Measurements from ENCODE around the gene GHITM. TPM values are rescaled to one million over a fixed set of nuclear protein-coding genes. Genes with fewer than 3 reads are reported as not detected.
"Not testable (repeated sequence)": the region's sequence is repeated elsewhere in the genome, so short reads cannot be mapped to it uniquely, and the experiment has no call there.

The GHITM gene
- total and polyA plus RNA-seq, 2 donors = 108 to 172 TPM

GRCh38 chr10:84158550-84158949 is 19.2 kb downstream of the GHITM start:
- no peak overlapping the region for H3K4me3 ChIP-seq (ENCODE audit: low read depth, low read length)
- no peak for DNase-seq (ENCODE audit: extremely low spot score)
- no peak overlapping the region for H3K27ac ChIP-seq (ENCODE audit: low read depth)
- H3K36me3 ChIP-seq (ENCODE audit: insufficient read depth) = no peaks in the 10 kb centered on the region
- H3K4me1 ChIP-seq (ENCODE audit: insufficient read depth) = no peaks in the 10 kb centered on the region
- 81% methylated on average over 4 of the region's 4 CpGs for WGBS

GRCh38 chr10:84159076-84159685 is 19.9 kb downstream of the GHITM start:
- DNase-seq (ENCODE audit: extremely low spot score) = no peak
- H3K27ac ChIP-seq (ENCODE audit: low read depth) = no peak overlapping the region
- 39% methylated on average over 9 of the region's 9 CpGs for WGBS

GRCh38 chr10:84160663-84161362 is 21.5 kb downstream of the GHITM start:
- H3K36me3 ChIP-seq (ENCODE audit: insufficient read depth) = no peaks in the 10 kb centered on the region
- H3K4me1 ChIP-seq (ENCODE audit: insufficient read depth) = no peaks in the 10 kb centered on the region
- no peak overlapping the region for H3K27ac ChIP-seq (ENCODE audit: low read depth)
- H3K4me3 ChIP-seq (ENCODE audit: low read depth, low read length) = no peak overlapping the region
- DNase-seq (ENCODE audit: extremely low spot score) = no peak
- WGBS = 43% methylated on average over 6 of the region's 6 CpGs

More at GRCh38 chr10:84159076-84159685, 19.9 kb downstream of the GHITM start:
- Histone ChIP-seq H3K36me3 (ENCODE audit: insufficient read depth) (no peaks in the 10 kb centered on the region), H3K4me1 (ENCODE audit: insufficient read depth) (no peaks in the 10 kb centered on the region), H3K4me3 (ENCODE audit: low read depth, low read length) (no peak overlapping the region)

GRCh38 chr10:84163996-84164395 is 24.7 kb downstream of the GHITM start:
- Histone ChIP-seq H3K4me1 (ENCODE audit: insufficient read depth) (no peaks in the 10 kb centered on the region), H3K4me3 (ENCODE audit: low read depth, low read length) (no peak overlapping the region), H3K36me3 (ENCODE audit: insufficient read depth) (no peaks in the 10 kb centered on the region), H3K27ac (ENCODE audit: low read depth) (no peak overlapping the region)
- WGBS = 48% methylated on average over 2 of the region's 2 CpGs
- DNase-seq (ENCODE audit: extremely low spot score) = no peak

- no peak overlapping the region for H3K4me3 ChIP-seq (ENCODE audit: low read depth, low read length)
- WGBS = 23% methylated on average over 2 of the region's 2 CpGs
- H3K36me3 ChIP-seq (ENCODE audit: insufficient read depth) = no peaks in the 10 kb centered on the region
- DNase-seq (ENCODE audit: extremely low spot score) = no peak
- H3K4me1 ChIP-seq (ENCODE audit: insufficient read depth) = no peaks in the 10 kb centered on the region
- H3K27ac ChIP-seq (ENCODE audit: low read depth) = no peak overlapping the region
Measured at GRCh38 chr10:84164442-84164841, 25.1 kb downstream of the GHITM start.

- H3K4me1 ChIP-seq (ENCODE audit: insufficient read depth) = no peaks in the 10 kb centered on the region
- no peak for DNase-seq (ENCODE audit: extremely low spot score)
- no peaks in the 10 kb centered on the region for H3K36me3 ChIP-seq (ENCODE audit: insufficient read depth)
- WGBS = 90% methylated on average over 4 of the region's 4 CpGs
- no peak overlapping the region for H3K27ac ChIP-seq (ENCODE audit: low read depth)
- H3K4me3 ChIP-seq (ENCODE audit: low read depth, low read length) = no peak overlapping the region
Measured at GRCh38 chr10:84166620-84167288, 27.4 kb downstream of the GHITM start.

GRCh38 chr10:84167289-84167653 is 28.0 kb downstream of the GHITM start:
- not testable (repeated sequence) for DNase-seq (ENCODE audit: extremely low spot score); H3K4me3 ChIP-seq (ENCODE audit: low read depth, low read length)
- WGBS = 78% methylated on average over 2 of the region's 2 CpGs

GRCh38 chr10:84168382-84168781 is 29.1 kb downstream of the GHITM start:
- H3K4me1 ChIP-seq (ENCODE audit: insufficient read depth); H3K27ac ChIP-seq (ENCODE audit: low read depth); H3K4me3 ChIP-seq (ENCODE audit: low read depth, low read length); DNase-seq (ENCODE audit: extremely low spot score); H3K36me3 ChIP-seq (ENCODE audit: insufficient read depth): not testable (repeated sequence)
- 95% methylated on average over 10 of the region's 10 CpGs for WGBS

More at GRCh38 chr10:84167289-84167653, 28.0 kb downstream of the GHITM start:
- not testable (repeated sequence) for H3K4me1 ChIP-seq (ENCODE audit: insufficient read depth); H3K36me3 ChIP-seq (ENCODE audit: insufficient read depth); H3K27ac ChIP-seq (ENCODE audit: low read depth)

GRCh38 chr10:84171237-84171636 is 31.9 kb downstream of the GHITM start:
- not testable (repeated sequence) for DNase-seq (ENCODE audit: extremely low spot score); H3K4me3 ChIP-seq (ENCODE audit: low read depth, low read length); H3K4me1 ChIP-seq (ENCODE audit: insufficient read depth); H3K36me3 ChIP-seq (ENCODE audit: insufficient read depth)
- 76% methylated on average over 2 of the region's 2 CpGs for WGBS
- peak overlapping the region; percentile 35 for H3K27ac ChIP-seq (ENCODE audit: low read depth)

GRCh38 chr10:84171700-84172466 is 32.6 kb downstream of the GHITM start:
- not testable (repeated sequence) for H3K36me3 ChIP-seq (ENCODE audit: insufficient read depth); H3K4me3 ChIP-seq (ENCODE audit: low read depth, low read length); DNase-seq (ENCODE audit: extremely low spot score); H3K4me1 ChIP-seq (ENCODE audit: insufficient read depth)
- H3K27ac ChIP-seq (ENCODE audit: low read depth) = peak overlapping the region; percentile 35
- WGBS = 82% methylated on average over 20 of the region's 21 CpGs

GRCh38 chr10:84172467-84173356 is 33.4 kb downstream of the GHITM start:
- no peaks in the 10 kb centered on the region for H3K4me1 ChIP-seq (ENCODE audit: insufficient read depth)
- WGBS = 77% methylated on average over 9 of the region's 9 CpGs
- DNase-seq (ENCODE audit: extremely low spot score) = no peak
- H3K27ac ChIP-seq (ENCODE audit: low read depth) = peak overlapping the region; percentile 38
- H3K4me3 ChIP-seq (ENCODE audit: low read depth, low read length) = no peak overlapping the region
- H3K36me3 ChIP-seq (ENCODE audit: insufficient read depth) = no peaks in the 10 kb centered on the region

GRCh38 chr10:84173501-84173929 is 34.2 kb downstream of the GHITM start, which contains the start of gene GPR15LG:
TSS of gene GPR15LG (plus strand) at chr10:84173801. CDS start at chr10:84173852, 51 bp downstream.
- 49% methylated on average over 2 of the region's 2 CpGs for WGBS
- H3K4me1 ChIP-seq (ENCODE audit: insufficient read depth) = no peaks in the 10 kb centered on the region
- H3K27ac ChIP-seq (ENCODE audit: low read depth) = peak within 1 kb of the TSS; percentile 38
- no peaks in the 10 kb centered on the region for H3K36me3 ChIP-seq (ENCODE audit: insufficient read depth)
- peak within 1 kb of the TSS; percentile 7 for H3K4me3 ChIP-seq (ENCODE audit: low read depth, low read length)
- DNase-seq (ENCODE audit: extremely low spot score) = peak; percentile 40
